Dermis blood vessel endothelial cell (primary cell): ENCODE results near the gene COBL. TPM values are rescaled to one million over a fixed set of nuclear protein-coding genes. Genes with fewer than 3 reads are reported as not detected.

ENCODE experiments used
- DNase-seq: peaks from one replicate; pipeline ENCODE4 v3.0.0; 2010
- total RNA-seq: library from RNA; depleted of rRNA; stranded (reverse); fragments of >200 nt; gene quantifications from 2 replicates; pipeline ENCODE4 v1.2.3, GENCODE V29; 2014

COBL gene
- total RNA-seq, 1 donor from 2014 or later: under 0.01 TPM

DNA sequence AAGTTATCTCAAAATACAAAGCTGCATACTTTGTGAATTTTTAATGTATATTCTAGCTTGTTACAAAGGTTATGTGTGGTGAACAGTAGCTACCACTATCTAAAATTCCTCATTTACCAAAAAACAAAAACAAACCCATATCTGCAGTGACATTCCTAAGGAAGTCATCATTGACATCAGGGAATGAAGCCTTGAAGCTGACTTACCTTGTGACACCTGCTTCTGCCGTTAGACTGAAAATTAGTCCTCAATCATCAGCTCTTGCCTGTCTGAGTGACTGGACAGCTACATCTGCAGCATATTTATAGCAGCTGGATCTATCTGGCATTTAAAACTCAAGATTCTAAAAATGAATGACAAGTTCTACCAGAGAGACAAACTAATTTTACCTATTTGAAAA lies 43.2 kb downstream of the COBL start:
- no peak for DNase-seq

DNA sequence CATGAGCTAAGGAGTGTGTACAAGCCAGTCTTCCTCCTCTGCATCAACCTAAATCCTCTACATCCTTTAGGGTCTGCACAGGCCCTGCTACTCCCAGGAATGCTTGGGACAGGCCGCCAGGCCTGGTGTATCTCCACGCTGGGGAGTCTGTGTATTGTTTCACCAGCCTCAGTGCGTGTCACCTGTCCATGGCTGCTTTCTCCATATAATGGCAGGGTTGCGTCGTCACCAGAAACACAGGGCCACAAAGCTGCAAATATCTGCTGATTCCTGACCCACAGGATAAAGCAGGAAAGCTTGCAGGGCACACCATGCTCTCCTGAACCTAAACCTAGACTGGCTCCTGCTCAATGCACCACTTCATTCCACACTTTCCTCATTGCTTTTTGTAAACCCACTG lies 45.6 kb downstream of the COBL start:
- DNase-seq: no peak

DNA sequence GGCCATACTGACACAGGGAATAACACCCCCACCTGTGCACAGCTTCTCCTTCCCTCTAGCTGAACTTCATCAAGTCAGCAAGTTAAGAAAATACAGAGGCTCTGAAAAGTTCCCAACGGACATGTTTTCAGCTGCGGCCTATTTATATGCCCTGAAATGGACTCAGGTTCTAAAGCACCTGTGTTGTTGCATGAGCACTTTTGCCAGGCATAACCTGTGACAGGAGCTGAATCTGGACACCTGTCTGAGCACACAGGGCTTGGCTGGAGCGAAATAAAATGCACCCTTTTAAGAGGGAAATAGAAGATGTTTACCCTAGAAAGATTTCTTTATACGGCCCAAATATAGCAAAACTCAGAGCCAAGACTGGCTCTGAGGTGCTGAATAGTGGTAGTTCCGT lies 46.7 kb downstream of the COBL start:
- DNase-seq: no peak

DNA sequence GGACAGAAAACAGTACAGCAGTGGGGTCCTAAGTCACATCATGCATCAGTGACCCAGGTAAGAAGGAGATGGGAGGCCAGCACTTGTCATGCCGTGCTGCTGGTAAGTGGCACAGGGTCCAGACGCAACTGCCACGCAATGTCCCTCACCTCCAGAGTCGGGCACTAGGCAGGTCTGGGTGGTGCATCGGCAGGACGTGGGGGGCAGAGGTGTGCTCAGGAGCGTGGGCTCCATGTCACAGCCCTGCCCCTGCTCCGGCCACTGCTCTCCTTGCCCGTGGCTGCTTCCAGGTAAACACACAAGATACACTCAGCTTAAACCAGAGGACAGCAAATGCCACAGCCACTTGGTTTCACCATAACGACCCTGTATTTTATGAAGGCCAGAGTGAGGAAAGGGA lies 47.3 kb downstream of the COBL start:
- DNase-seq: no peak

DNA sequence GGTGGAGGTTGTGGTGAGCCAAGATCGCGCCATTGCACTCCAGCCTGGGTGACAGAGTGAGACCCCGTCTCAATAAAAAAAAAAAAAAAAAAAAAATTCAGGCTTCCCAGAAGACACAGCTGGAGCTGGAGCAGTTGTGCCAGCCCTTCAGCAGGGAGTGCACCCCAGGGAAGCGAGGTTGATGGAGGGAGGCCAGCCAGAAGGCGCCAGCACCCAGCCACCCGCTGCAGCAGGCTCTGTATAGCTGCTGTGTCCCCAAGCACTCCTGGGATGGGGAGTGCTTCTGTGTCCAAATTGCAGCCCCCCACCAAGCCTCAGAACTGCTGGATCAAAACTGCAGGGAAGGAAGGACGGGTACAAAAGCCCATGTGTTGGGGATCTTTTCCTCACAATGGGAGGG lies 47.8 kb downstream of the COBL start:
- DNase-seq: no peak

DNA sequence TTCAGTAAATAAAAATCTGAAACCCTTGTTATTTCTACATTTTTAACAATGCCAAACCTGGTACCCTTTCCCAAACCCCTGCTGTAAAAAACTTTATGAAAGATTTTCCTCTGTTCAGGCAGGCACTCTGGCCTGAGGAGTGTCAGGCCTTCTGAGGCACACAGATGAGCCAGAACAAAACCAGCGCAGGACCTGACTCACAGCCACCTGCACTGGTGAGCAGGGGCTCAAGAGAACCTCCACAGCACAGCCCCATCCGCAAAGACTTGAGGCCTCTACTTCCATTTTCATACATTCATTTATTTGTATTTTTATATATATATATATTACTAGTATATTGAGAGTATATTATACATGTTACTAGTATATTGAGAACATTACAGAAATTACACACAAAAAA lies 49.4 kb downstream of the COBL start:
- DNase-seq: no peak

DNA sequence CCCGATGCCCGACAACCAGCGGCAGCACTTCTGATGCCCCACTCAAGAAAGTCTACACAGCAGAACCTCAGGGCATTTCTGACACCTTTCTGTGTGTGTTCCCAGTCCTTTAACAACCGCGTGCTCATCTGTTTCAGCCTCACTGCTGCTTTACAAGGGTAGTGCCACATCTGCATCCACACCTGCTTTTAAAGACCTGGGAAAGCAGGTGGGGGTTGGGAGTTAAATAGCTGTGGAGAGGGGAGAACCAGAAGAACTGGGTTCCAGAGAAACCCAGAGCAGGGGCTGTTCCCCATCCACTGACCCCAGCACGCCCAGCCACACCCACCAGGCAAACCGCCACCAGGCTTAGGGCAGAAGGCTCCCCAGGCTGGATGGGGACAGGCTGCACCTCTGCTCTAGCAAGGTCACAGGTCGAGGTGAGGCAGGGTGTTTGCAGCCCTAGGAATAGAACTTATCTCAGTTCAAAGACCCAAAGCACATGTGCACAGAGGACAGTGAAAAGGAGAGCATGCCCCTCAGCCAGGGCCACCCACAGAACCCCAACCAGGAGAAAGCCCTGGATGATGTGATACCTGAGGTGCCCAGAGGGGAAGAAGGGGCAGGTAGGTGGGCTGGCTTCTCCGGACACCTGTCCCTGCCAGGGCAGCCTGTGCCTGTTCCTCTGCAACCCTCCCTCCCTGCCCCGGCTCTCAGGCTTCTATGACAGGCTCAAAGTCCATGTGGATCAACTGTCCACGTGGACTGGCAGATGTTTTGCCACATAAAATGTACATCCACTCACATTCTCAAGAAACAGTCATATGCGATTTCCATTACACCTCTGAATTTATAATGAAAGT lies 51.3 kb downstream of the COBL start:
- no peak for DNase-seq

DNA sequence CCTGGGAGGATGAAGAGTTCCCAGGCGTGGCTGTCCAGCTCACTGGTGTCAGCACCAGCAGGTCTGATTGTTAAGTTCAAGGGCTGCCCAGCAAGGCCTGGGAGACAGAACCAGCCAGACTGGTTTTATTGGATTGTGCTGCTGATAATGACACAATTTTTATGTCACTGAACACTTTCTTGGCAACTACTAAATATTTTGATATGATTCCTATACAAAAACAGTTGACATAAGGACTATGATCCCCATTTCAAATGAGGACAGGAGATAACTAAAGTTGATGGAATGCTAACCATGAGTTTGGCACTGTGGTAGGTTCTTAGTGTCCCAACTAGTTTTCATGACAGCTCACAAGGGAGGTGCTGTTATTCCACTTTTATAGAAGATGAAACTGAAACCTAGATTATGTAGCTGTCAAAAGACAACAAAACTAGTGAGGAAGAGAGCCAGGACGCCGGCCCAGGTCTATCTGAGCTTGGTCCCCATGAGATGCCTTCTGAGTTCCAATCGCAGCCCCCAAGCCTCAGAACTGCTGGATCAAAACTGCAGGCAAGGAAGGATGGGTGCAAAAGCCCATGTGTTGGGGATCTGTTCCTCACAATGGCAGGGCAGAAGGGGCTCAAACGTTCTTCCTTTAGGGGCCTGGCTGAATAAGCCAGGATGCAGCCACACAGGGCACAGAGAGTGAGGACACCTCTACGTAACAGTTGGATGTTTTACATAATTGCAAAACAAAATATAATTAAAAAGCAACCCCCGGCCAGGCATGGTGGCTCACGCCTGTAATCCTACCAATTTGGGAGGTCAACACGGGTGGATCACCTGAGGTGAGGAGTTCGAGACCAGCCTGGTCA lies 52.8 kb downstream of the COBL start:
- no peak for DNase-seq

DNA sequence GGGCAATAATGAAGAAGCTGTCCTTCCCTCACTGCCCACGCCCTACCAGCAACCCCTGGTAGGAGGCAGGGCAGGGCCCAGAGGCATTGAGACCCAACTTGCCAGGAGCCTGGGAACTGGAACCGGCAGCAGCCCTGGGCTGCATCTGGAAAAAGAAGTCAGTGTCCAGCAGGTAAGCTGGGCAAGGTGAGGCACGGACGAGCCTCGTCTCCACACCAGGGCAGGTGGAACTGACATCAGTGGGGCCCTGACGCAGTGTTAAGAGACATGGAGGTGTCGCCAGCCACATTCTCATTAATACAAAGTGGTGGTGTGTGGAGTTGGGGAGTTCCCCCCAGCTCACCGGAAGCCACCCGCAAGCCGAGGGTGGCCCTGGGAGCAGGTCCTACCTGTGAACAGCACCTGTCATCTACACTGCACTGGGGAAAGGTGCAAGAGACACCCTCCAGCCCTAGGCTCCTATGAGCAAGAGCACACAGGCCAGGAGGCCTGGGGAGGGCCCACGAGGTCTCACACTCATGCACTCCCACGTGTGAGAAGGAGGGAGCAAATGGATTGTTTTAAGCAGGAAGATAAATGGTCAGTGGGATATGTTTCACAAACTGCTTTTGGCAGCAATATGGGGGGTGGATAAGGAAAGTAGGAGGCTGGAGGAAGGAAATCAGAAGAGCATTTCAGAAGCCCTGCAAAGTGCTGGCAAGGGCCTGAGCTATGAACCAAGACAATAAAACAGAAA lies 53.6 kb downstream of the COBL start:
- no peak for DNase-seq

DNA sequence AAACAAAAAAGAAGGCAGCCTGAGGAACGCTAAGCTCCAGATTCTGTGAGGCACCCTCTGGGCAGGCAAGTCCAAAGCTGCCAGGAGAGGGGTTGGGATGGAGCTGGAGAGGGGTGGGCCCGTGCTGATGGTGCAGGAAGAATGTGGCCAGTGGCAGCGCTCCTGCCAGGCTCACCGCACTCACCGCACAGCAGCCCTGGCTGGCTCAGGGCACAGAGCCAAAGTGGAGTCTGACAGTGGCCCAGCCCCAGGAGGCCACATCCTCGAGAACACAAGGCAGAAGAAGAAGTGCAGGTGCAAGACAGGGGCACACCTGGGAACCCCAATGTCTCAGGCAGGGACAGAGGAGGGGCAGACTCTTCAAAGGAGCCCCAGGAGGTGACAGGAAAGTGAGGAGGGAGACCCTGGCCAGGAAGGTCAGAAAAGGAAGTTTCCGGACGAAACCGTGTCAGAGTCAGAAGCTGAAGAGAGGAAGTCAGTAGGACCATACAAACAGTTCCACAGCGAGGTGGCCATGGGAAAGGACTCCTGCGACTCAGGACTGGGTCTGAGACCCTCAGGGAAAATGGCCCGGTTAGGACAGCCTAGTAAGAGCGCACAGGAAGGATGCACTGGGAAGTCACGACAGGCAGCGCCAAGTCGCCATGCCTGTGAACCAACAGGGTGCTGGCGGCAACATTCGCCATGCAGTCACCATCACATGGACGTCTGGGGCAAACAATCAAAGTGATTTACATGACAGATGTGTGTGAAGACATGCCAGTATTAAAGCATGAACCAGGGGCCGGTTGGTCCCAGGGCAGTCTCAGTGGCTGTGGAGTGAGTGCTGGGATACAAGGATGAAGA lies 54.4 kb downstream of the COBL start:
- DNase-seq: no peak

DNA sequence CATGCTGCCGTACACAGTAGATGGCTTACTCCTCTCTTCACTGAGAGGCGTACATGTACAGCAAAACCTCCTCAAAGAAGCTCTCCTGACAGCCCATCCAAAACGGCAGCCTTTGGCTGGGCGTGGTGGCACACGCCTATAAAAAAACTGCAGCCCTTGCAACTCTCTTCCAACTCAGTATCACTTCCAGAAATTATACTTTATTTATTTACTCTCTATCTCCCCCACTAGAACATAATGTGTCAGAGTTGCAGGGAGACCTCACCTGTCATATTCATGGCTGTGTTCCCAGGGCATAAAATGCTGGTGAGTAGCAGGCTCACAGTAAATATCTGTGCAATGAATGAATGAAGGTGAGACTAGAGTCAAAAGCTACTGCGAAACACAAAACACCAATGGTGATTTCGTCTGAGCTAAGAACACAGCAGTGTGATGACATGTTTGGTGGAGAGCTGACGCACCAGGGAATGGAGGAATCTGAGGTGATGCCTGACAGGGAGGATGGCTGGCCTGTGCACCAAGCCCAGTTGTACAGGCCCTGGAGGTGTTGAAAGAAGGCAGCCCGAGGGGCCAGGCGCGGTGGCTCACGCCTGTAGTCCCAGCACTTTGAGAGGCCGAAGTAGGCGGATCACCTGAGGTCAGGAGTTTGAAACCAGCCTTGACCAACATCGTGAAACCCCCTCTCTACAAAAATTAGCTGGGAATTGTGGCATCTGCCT lies 55.3 kb downstream of the COBL start:
- DNase-seq: no peak

DNA sequence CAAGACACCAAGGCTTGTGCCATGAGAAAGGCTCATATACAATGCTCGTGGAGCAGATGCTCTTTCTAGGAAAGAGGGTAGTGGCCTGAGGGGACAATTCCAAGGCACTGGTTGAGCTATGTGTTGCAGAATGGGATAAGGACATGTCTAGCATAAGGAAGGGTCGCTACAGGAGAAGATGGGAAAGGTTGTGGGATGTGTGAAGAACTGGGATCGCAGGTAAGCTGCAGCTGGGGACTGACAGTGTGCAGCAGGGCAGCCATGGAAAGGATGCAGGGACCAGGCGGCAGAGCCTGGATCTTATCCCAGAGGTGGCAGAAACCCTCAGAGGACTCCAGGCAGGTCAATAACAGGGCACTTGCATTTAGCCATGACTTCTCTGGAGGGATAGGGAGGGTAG lies 56.1 kb downstream of the COBL start:
- no peak for DNase-seq

DNA sequence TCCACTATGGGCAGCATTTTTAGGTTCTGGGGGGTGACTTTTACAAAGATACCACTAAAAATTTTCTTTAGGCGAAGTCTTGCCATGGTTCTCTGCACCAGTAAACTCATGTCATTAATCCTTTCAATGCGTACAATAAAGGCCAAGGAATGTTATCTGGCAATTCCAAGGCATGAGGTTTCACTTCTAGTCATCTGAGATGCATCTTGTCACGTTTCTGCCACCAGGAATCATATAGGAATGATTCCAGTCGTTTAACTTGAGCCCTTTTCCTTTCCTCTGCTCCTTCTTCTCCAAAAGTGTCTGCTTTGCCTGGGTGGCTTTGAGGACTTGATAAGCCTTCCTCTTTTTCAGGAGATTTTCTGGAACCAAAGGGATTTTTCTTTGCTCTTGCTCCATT lies 56.8 kb downstream of the COBL start:
- no peak for DNase-seq

DNA sequence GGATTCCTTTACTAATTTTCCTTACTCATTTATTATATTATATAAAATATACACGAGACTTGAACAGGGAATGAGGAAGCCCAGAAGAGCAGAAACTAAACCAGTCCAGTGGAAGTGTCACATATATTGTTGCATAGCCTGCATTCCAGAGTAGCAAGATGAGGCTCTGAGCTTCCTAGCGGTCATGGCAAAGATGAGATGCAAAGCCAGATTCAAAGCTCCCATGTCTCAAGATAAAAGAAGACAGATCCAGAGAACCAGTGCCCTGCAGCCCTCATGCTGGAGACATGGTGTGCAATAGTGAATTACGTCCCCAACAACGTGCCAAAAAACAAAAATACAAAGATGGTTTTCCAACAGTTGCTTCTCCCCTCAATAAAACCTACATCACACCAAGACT lies 59.7 kb downstream of the COBL start:
- no peak for DNase-seq

DNA sequence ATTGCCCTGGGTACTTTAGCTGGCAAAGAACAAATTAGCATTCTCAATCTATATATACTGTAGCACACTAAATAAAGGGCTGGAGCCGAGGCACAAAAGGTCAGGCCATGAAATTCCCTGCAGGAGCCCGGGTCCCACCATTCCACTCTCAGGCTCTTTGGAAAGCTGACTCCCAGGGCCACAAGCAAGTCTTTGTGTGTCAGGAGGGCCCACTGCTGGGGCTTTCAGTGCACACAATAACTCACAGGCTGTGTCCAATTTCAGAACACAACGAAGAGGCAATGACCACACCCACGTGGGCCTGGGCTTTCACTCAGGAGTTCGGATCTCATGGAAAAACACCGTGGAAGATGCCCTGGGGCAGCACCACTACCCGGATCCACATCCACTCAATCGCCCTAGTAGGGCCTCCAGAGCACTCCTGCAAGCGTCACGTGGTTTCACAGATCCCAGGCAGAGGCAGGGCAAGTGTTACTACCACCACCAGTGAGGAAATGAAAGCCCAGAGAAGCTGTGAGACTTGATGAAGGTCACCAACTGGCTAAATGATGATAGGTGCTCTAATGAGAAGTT lies 60.3 kb downstream of the COBL start:
- DNase-seq: peak; percentile 14

DNA sequence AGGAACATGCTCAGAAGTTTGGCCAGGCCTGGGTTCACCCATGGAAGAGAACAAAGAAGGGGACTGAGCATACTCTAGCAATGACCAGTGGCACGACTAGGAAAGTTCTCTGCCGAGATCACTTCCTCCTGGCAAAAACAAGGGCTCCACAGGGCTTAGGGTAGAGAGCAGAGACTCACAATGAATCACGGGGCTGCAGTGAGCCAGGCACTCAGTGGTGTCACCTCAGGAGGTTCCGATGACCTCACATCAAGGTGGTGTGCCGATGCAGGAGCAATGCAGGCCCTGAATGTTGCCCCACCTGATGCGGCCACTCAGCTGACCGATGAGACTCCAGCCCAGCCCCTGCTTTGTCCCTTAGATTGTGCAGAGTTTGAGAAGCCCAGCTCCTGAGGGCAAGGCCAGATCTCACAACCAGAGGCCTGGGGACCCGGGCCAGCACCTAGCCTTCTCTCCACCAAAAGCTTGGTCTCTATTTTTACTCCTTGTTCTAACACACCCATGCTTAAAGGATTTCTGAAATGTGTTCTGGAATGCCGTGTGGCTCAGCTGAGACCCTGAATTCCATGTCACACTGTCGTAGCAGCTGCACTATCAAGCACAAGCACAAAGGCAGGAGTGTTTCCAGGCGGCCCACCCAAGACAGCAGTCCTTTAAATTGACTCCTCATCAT lies 60.9 kb downstream of the COBL start:
- DNase-seq: no peak

DNA sequence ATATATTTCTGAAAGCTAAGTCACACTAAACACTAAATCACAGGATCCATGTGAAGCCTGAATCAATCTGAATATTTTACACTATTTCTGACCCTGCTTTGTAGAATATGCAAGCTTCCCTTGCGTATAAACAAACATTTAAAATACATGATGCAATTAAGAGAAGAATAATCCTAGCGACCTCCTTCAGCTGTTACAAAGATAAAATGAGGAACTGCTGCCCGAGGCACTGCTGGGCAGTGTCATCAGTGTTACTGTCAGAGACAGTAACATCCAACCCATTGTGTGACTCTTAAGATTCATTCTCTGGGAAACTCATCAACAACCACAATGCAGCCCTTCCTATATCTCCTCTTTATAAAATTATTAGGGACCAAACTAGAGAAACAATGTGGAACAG lies 61.6 kb downstream of the COBL start:
- no peak for DNase-seq

DNA sequence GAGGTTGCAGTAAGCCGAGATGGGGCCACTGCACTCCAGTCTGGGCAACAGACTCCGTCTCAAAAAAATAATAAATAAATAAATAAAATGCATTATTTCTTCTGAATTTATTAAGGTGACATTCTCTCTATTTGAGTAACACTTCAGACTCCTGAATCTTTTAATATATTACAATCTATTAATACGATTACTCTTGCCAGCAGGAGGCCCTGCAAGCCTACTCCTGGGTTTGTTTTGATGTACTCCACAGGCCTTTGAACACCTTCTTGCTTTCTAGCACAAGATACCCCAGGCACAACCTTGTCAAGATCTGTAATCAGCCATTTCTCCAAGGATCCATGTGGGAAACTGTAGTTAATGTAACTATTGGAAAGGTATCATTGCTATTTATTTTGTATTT lies 63.5 kb downstream of the COBL start:
- no peak for DNase-seq

DNA sequence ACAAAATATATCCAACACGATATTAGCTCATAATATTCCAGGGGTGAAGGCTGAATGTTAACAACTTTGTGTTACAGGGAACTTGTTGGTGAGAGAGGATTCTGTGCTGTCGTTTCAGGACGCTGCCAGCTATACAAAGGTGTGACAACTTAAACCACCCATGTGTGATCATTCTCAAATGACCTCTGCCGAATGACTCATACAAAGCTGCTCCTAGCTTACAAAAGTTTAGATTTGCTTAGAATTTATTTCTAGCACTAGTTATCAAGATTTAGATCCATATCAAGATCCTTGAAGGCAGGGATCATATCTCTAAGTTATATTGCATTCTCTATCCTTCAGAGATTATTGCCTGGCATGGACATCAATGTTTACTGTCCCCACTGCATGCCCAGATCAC lies 65.3 kb downstream of the COBL start:
- DNase-seq: no peak

DNA sequence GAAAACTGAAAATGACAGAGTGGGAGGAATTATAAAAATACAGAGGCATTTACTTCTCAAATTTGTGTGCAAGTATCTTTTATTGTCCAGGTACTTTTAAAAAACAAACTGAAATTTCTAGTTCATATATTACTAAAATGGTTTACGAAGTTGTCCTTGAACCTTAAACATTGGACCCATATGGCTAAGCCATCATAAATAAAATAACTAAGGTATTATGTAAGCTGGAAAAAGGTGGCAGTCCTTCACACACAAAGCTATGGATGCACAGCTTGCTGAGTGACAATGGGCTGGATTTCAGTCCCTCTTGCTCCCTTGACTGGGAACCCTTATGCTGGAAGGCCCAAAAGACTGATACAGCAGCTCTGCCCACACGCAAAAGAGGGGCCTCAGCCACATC lies 66.1 kb downstream of the COBL start:
- no peak for DNase-seq

DNA sequence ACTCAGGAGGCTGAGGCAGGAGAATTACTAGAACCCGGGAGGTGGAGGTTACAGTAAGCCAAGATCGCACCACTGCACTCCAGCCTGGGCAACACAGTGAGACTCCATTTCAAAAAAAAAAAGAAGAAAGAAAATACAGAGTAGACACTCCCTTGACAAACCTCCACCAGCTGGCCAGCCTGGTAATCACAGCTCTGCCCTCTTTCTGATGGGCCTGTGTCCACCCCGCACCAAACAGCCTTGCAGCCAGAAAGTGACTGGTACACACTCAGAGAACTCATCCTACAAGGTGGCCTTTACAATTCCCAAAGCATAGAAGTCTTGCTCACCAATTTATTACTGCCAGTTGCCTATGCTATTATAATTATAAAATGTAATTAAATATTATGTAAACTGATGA lies 66.6 kb downstream of the COBL start:
- no peak for DNase-seq
